Ishikawa (cell line): Measurements from ENCODE around the gene MYOZ2.

ENCODE experiments used
- EGR1 ChIP-seq: IDR thresholded peaks from 2 replicates; pipeline ENCODE4 v1.6.1; 2012
- EP300 ChIP-seq: IDR thresholded peaks from 2 replicates; pipeline ENCODE4 v1.6.1; 2012; ENCODE audit warnings: borderline replicate concordance
- REST ChIP-seq: IDR thresholded peaks from 2 replicates; pipeline ENCODE4 v1.6.1; 2012; ENCODE audit warnings: low read depth, mild to moderate bottlenecking
- YY1 ChIP-seq: IDR thresholded peaks from 2 replicates; pipeline ENCODE4 v1.6.1; 2012; ENCODE audit warnings: low read depth
- TF ChIP-seq, protein P1 (sequence below): IDR thresholded peaks from 2 replicates; pipeline ENCODE4 v1.6.1; 2012

GRCh38 chr4:119139311-119139710 is 3.7 kb downstream of the MYOZ2 start:
- no peak for TF ChIP-seq EGR1
- TF ChIP-seq, protein P1, sequence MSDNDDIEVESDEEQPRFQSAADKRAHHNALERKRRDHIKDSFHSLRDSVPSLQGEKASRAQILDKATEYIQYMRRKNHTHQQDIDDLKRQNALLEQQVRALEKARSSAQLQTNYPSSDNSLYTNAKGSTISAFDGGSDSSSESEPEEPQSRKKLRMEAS: no peak
- no peak for TF ChIP-seq YY1
- no peak for TF ChIP-seq REST
- TF ChIP-seq EP300: no peak
